Pancreas (tissue), 10 donors: ENCODE measurements around the gene ASPDH. TPM values are rescaled to one million over a fixed set of nuclear protein-coding genes. Genes with fewer than 3 reads are reported as not detected.

Experiments
- ATAC-seq, 4 donors: fragments of 200-7000 bp; cut with Tn5 transposase; one replicate each; pipeline versions ENCODE4 v1.8.0 to v1.9.1; 2020; ENCODE audit warnings: mild to moderate bottlenecking in 4 of 4, moderate library complexity in 4 of 4
- DNase-seq, 6 donors: peaks; one replicate each; pipeline ENCODE4 v3.0.0-alpha.2; 2020
- FAIRE-seq: peaks from 2 replicates; lab custom pipeline; 2012; peaks lifted over from hg19 to GRCh38; lab: Jason Lieb, UNC
- H3K27ac ChIP-seq, 4 donors: fragments of 200-600 bp; sonication (generic); 1 replicate in 3 of 4; 2 replicates in 1 of 4; pipeline versions ENCODE4 v1.5.0 to v1.8.0; 2020
- H3K27me3 ChIP-seq, 4 donors: fragments of 200-600 bp; one replicate each; pipeline ENCODE4 v1.8.0; 2021
- H3K36me3 ChIP-seq, 3 donors: fragments of 200-600 bp; sonication (generic) in 1 of 3; one replicate each; pipeline versions ENCODE4 v1.5.0 to v1.8.0; 2020 to 2021
- H3K4me1 ChIP-seq, 3 donors: fragments of 200-600 bp; one replicate each; pipeline ENCODE4 v1.8.0; 2021
- H3K4me3 ChIP-seq, 4 donors: fragments of 200-600 bp; sonication (generic) in 2 of 4; one replicate each; pipeline versions ENCODE4 v1.5.0 to v1.8.0; 2020 to 2021
- H3K9me3 ChIP-seq, 4 donors: fragments of 200-600 bp; one replicate each; pipeline ENCODE4 v1.8.0; 2021
- WGBS, 2 donors: extraction: QIAGEN DNeasy Blood & Tissue Kit; methylation state at CpG; one replicate each; pipeline ENCODE4 v1.1.7; 2013; 5-methylcytosine and 5-hydroxymethylcytosine counted together
- intact Hi-C, 3 donors: fragments of 100-400 bp; cut with DNase I; formaldehyde crosslinking; loops; one replicate each; pipeline versions ENCODE4 v1.11.1 to v1.14.2; 2022
- polyA plus RNA-seq, 2 donors: library from polyadenylated mRNA; stranded (reverse); fragments of 200-250 nt; gene quantifications; one replicate each; pipeline ENCODE4 v1.2.3, GENCODE V29; 2013
- total RNA-seq, 6 donors: library from RNA; stranded (reverse); fragmentation: NEBNext Ultra II Directional in 4 of 6; extraction: Animal tissue kit (Norgen Biotek cat#: 25700) in 4 of 6; gene quantifications; one replicate each; pipeline versions ENCODE4 v1.2.1 to v1.2.4, GENCODE V29; 2021 to 2023
- TF ChIP-seq, protein P1 (sequence below), 4 donors: fragments of 200-600 bp; sonication (generic) in 3 of 4; IDR thresholded peaks; one replicate each; pipeline versions ENCODE4 v1.5.0 to v1.8.0; 2021; ENCODE audit warnings: antibody characterized with exemption in 4 of 4
- donor health status: healthy with polysubstance abuse.
- donor health status: DM: no; HTN: no; CAD: no; lungs with moderate emphysema.
- donor health status: DM: no; HTN: no; CAD: no.
- donor health status: control.
- donor health status: control.
- donor health status: Bipolar disorder and iron deficiency.
- donor health status: DM: yes; HTN: yes; CAD: no.
- donor health status: DM: no; HTN: no; CAD: no.
- donor health status: DM: no; HTN: no; CAD: no.
- donor health status: DM: yes; HTN: yes; CAD: no.

The ASPDH gene
- total and polyA plus RNA-seq, 8 donors, result 0.49 to 4.6 (median 1.2) TPM; not detected in 4

DNA sequence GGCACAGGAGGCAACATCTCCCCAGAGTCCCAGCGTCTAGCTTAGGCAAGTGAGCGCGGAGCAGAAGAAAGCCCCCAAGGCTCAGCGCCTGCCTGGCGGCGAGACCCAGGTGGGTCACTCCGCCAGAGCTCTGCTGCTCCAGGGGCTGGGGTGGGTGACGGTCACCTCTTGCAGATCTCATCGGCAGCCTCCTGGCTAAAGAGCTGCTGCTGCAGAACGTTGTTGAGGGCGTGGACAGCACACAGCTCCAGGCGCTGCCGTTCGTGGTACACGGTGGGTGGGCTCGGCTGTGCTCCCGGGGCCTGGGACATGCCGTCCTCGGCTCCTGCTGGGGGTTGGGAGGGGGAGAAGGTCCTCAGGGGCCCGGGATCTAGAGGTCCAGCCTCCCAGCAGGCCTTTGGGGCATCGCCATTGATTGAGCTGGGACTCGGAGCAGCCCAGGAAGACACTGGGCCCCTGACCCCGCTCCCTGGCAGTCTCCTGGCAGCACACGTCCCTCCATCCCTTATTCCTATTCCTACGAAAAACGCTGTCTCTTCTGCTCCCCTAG is 3.5 kb downstream of the ASPDH start:
- H3K36me3 ChIP-seq, result no peaks in the 10 kb centered on the region
- ATAC-seq, result no peak
- DNase-seq, result peak in 3 of 6 donors; percentile 43 to 78 (median 62)
- no peak for FAIRE-seq
- TF ChIP-seq, protein P1, sequence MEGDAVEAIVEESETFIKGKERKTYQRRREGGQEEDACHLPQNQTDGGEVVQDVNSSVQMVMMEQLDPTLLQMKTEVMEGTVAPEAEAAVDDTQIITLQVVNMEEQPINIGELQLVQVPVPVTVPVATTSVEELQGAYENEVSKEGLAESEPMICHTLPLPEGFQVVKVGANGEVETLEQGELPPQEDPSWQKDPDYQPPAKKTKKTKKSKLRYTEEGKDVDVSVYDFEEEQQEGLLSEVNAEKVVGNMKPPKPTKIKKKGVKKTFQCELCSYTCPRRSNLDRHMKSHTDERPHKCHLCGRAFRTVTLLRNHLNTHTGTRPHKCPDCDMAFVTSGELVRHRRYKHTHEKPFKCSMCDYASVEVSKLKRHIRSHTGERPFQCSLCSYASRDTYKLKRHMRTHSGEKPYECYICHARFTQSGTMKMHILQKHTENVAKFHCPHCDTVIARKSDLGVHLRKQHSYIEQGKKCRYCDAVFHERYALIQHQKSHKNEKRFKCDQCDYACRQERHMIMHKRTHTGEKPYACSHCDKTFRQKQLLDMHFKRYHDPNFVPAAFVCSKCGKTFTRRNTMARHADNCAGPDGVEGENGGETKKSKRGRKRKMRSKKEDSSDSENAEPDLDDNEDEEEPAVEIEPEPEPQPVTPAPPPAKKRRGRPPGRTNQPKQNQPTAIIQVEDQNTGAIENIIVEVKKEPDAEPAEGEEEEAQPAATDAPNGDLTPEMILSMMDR (IDR thresholded peaks at IDR 0.05), result no peak
- WGBS, 2 donors, result 52 to 57% methylated on average over 26 of the region's 26 CpGs
- intact Hi-C loops, result no loop called here
- H3K27me3 ChIP-seq, result no peaks in the 10 kb centered on the region
- H3K9me3 ChIP-seq, result no peaks in the 10 kb centered on the region
- peak overlapping the region in 1 of 4 donors; percentile 54 for H3K27ac ChIP-seq
- peak overlapping the region; percentile 38 to 73 (median 52) for H3K4me3 ChIP-seq
- H3K4me1 ChIP-seq, result no peaks in the 10 kb centered on the region

DNA sequence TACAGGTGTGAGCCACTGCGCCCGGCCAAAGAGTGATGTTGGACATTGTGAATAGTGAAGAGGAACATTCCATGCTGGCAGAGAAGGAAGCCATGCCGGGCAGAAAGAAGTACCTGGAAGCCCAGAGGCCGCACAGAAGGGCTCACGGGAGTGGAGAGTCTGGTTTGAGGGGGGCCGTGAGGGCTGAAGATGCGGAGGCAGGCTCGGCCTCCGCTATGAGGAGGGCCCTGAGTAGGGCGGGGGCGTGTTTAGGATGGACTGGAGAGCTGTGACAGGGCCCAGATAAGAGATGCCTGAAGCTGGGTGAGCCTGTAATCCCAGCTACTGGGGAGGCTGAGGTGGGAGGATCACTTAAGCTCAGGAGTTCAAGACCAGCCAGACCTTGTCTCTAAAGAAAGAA is 4.3 kb downstream of the ASPDH start:
- Histone ChIP-seq H3K27me3 (no peaks in the 10 kb centered on the region), H3K9me3 (no peaks in the 10 kb centered on the region), H3K4me1 (no peaks in the 10 kb centered on the region), H3K36me3 (no peaks in the 10 kb centered on the region), H3K4me3 (no peak overlapping the region), H3K27ac (no peak overlapping the region)
- WGBS, 2 donors, result 87 to 88% methylated on average over 11 of the region's 11 CpGs
- no peak for FAIRE-seq
- peak in 2 of 6 donors; percentile 16 to 60 for DNase-seq
- TF ChIP-seq, protein P1 (IDR thresholded peaks at IDR 0.05), result no peak
- intact Hi-C loops, result no loop called here
- ATAC-seq, result no peak

DNA sequence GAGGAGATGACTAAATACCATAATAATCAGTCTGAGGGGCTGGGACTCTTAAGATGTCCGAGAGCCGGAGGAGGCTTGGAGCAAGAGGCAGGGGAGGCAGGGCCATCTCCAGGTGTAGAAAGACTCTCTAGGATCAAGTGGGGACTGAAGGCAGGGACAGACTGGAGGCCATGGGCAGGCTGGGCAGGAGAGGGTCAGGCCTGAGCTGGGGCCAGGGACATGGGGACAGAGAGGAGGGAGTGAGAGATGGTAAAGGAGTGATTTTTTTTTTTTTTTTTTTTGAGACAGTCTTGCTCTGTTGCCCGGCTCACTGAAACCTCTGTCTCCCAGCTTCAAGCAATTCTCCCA is 4.9 kb downstream of the ASPDH start:
- FAIRE-seq (no peak), ATAC-seq (no peak), DNase-seq (peak in 2 of 6 donors; percentile 27 to 35)
- Histone ChIP-seq H3K27ac (no peak overlapping the region), H3K36me3 (no peaks in the 10 kb centered on the region), H3K27me3 (no peaks in the 10 kb centered on the region), H3K4me3 (no peak overlapping the region), H3K4me1 (no peaks in the 10 kb centered on the region), H3K9me3 (no peaks in the 10 kb centered on the region)
- TF ChIP-seq, protein P1 (IDR thresholded peaks at IDR 0.05), result no peak
- intact Hi-C loops, result no loop called here
- 96% methylated on average over 3 of the region's 3 CpGs for WGBS, 2 donors

DNA sequence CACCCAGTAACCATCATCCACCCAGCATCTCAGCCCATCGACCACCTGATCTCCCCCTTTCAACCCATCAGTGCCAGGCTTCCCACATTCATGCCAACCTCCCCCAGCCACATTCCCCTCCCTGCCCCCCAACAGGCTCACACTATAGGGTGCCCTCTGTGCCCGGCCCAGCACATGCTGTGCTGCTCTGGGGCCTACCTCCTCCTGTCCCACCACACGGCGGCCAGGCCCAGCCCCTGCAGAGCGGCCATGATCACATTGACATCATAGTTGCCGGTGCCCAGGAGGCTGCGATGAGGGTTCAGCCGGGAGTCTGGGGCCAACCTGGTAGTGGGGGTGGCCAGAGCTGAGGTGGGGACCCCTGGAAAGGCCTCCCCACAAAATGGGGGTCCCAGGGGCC is 6.3 kb downstream of the ASPDH start:
- Histone ChIP-seq H3K9me3 (no peaks in the 10 kb centered on the region), H3K27me3 (no peaks in the 10 kb centered on the region), H3K27ac (no peak overlapping the region), H3K4me3 (no peak overlapping the region), H3K4me1 (no peaks in the 10 kb centered on the region), H3K36me3 (no peaks in the 10 kb centered on the region)
- 92 to 93% methylated on average over 8 of the region's 8 CpGs for WGBS, 2 donors
- DNase-seq, result peak in 1 of 6 donors; percentile 64
- intact Hi-C loops, result no loop called here
- FAIRE-seq, result no peak
- ATAC-seq, result no peak
- TF ChIP-seq, protein P1 (IDR thresholded peaks at IDR 0.05), result no peak

DNA sequence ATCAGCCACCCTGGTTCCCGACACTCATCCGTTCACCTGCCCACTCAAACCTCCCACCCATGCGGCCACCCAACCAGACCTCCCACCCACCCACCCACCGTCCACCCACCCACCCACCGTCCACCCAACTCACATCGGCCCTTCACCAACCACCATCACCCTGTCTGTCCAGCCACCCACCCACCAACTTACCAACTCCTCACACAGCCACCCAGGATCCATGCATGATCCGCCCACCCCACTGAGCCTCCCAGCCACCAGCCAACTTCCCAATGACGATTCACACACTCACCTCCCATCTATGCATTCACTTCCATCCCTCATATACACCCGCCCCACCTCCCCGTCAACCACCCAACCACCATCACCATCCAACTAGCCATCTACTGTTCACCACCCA is 7.0 kb downstream of the ASPDH start:
- Histone ChIP-seq H3K9me3 (no peaks in the 10 kb centered on the region), H3K4me3 (no peak overlapping the region), H3K27ac (no peak overlapping the region), H3K27me3 (no peaks in the 10 kb centered on the region), H3K4me1 (no peaks in the 10 kb centered on the region), H3K36me3 (no peaks in the 10 kb centered on the region)
- DNase-seq (peak in 1 of 6 donors; percentile 30), FAIRE-seq (no peak), ATAC-seq (no peak)
- 91 to 94% methylated on average over 7 to 10 of the region's 10 CpGs for WGBS, 2 donors
- TF ChIP-seq, protein P1 (IDR thresholded peaks at IDR 0.05), result no peak
- intact Hi-C loops, result no loop called here
